GM21576 (cell line): Measurements from ENCODE around the gene LARP1B.
"Not testable (repeated sequence)": the region's sequence is repeated elsewhere in the genome, so short reads cannot be mapped to it uniquely, and the experiment has no call there.

ENCODE experiments used
- ATAC-seq: cut with Tn5 transposase; IDR thresholded peaks from one replicate; pipeline ENCODE4 v1.9.1; 2021; ENCODE audit warnings: mild to moderate bottlenecking, moderate library complexity; ENCODE audit not compliant: unreplicated experiment

Gene LARP1B

GRCh38 chr4:128220286-128221235 is 159.4 kb downstream of the LARP1B start:
- peak; percentile 81 for ATAC-seq

- no peak for ATAC-seq
These were observed 160.5 kb downstream of the LARP1B start for GRCh38 chr4:128221586-128221985.

GRCh38 chr4:128225148-128225547 is 164.0 kb downstream of the LARP1B start:
- ATAC-seq: no peak

GRCh38 chr4:128227991-128228571 is 167.0 kb downstream of the LARP1B start:
- ATAC-seq: no peak

GRCh38 chr4:128228845-128229795 is 168.0 kb downstream of the LARP1B start:
- ATAC-seq: no peak

- no peak for ATAC-seq
These were observed 171.6 kb downstream of the LARP1B start for GRCh38 chr4:128232719-128233118.

GRCh38 chr4:128234836-128235235 is 173.7 kb downstream of the LARP1B start:
- no peak for ATAC-seq

- no peak for ATAC-seq
These were observed 179.9 kb downstream of the LARP1B start for GRCh38 chr4:128241019-128241418.

- no peak for ATAC-seq
These were observed 180.4 kb downstream of the LARP1B start for GRCh38 chr4:128241425-128241913.

GRCh38 chr4:128241981-128242380 is 180.9 kb downstream of the LARP1B start:
- no peak for ATAC-seq

- ATAC-seq: no peak
These were observed 181.5 kb downstream of the LARP1B start for GRCh38 chr4:128242601-128243000.

- no peak for ATAC-seq
These were observed 183.3 kb downstream of the LARP1B start for GRCh38 chr4:128244379-128244778.

- ATAC-seq: not testable (repeated sequence)
These were observed 184.3 kb downstream of the LARP1B start for GRCh38 chr4:128245391-128245790.

GRCh38 chr4:128247906-128248305 is 186.8 kb downstream of the LARP1B start:
- no peak for ATAC-seq

- no peak for ATAC-seq
These were observed 188.9 kb downstream of the LARP1B start for GRCh38 chr4:128249787-128250668.

GRCh38 chr4:128255906-128256305 is 194.8 kb downstream of the LARP1B start:
- no peak for ATAC-seq

- ATAC-seq: no peak
These were observed 195.4 kb downstream of the LARP1B start for GRCh38 chr4:128256539-128256938.

GRCh38 chr4:128258166-128258565 is 197.1 kb downstream of the LARP1B start:
- not testable (repeated sequence) for ATAC-seq

GRCh38 chr4:128259889-128260288 is 198.8 kb downstream of the LARP1B start:
- not testable (repeated sequence) for ATAC-seq
